ENCODE results near the gene PRKCB. TPM values are rescaled to one million over a fixed set of nuclear protein-coding genes. Genes with fewer than 3 reads are reported as not detected.

PRKCB gene
- total RNA-seq, 1 experiment from 2014 or later: 0.89 TPM

- H3K4me2 ChIP-seq (ENCODE audit: low read length): no peak overlapping the region
Observed at GRCh38 chr16:23863511-23864422, 28.0 kb downstream of the PRKCB start.

More at GRCh38 chr16:23863511-23864422, 28.0 kb downstream of the PRKCB start:
- Histone ChIP-seq H4K20me1 (ENCODE audit: insufficient read depth) (no peaks in the 10 kb centered on the region), H3K27ac (ENCODE audit: low read depth, low read length) (no peak overlapping the region), H3K9me2 (ENCODE audit: insufficient read depth) (no peaks in the 10 kb centered on the region), H3K4me1 (ENCODE audit: control insufficient read depth in 1 of 2, insufficient read depth in 2 of 2, low read length in 2 of 2) (no peaks in the 10 kb centered on the region), H3K9ac (ENCODE audit: low read length) (no peak overlapping the region), H3K9me3 (ENCODE audit: control insufficient read depth in 1 of 2, insufficient read depth in 1 of 2, low read depth in 1 of 2, low read length in 2 of 2) (no peaks in the 10 kb centered on the region), H2AFZ (ENCODE audit: low read depth, low read length, poor library complexity, severe bottlenecking) (no peak overlapping the region), H3K36me3 (ENCODE audit: control insufficient read depth in 1 of 2, insufficient read depth in 2 of 2, low read length in 2 of 2) (no peaks in the 10 kb centered on the region), H3K4me3 (replicated peaks in 1 of 2; ENCODE audit: low read depth in 1 of 2, low read length in 2 of 2) (no peak overlapping the region), H3K27me3 (ENCODE audit: insufficient read depth, low read length) (peaks cover 64% of the 10 kb centered on the region), H3K79me2 (ENCODE audit: insufficient read depth, low read length) (no peaks in the 10 kb centered on the region)
- BruUV-seq (replicated peaks): no TSS peak
- TF ChIP-seq REST (IDR thresholded peaks at IDR 0.05; ENCODE audit: low read depth): no peak
- POLR2A ChIA-PET: no interaction called here
- intact Hi-C loops (cut with micrococcal nuclease): no loop called here
- RAD21 ChIA-PET (ENCODE audit: low non-redundant PET in 1 of 2, low total read pairs in 2 of 2, uncharacterized antibody in 2 of 2, unreplicated experiment in 2 of 2): no interaction called here
- no peak for ATAC-seq
- CTCF ChIA-PET: no interaction called here
- DNase-seq (ENCODE audit: low read depth, low spot score): no peak

All from HCT116 (cell line).